ENCODE results near the gene ACKR1.

DNA sequence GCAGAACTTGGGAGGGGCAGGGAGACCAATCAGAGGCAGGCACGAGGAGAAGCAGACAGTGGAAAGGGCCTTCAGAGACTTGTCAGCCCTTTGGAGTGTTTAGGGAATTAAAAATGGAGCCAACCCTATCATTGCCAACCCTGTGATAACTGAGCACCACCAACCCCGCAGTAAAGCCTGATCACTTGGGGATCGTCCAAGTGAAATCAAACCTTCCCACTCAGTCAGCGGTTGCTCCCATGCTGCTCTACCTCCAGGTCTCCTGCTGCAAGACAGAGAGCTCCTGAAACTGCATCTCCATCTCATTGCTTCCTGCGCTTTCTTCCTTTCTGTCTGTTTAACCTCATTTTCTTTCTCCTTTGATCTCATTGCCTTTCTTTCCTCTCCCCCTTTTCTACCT is 4.8 kb upstream of the ACKR1 start:
- TF ChIP-seq, protein P1, sequence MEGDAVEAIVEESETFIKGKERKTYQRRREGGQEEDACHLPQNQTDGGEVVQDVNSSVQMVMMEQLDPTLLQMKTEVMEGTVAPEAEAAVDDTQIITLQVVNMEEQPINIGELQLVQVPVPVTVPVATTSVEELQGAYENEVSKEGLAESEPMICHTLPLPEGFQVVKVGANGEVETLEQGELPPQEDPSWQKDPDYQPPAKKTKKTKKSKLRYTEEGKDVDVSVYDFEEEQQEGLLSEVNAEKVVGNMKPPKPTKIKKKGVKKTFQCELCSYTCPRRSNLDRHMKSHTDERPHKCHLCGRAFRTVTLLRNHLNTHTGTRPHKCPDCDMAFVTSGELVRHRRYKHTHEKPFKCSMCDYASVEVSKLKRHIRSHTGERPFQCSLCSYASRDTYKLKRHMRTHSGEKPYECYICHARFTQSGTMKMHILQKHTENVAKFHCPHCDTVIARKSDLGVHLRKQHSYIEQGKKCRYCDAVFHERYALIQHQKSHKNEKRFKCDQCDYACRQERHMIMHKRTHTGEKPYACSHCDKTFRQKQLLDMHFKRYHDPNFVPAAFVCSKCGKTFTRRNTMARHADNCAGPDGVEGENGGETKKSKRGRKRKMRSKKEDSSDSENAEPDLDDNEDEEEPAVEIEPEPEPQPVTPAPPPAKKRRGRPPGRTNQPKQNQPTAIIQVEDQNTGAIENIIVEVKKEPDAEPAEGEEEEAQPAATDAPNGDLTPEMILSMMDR (IDR thresholded peaks at IDR 0.05): no peak
- no peak for TF ChIP-seq POLR2A (IDR thresholded peaks at IDR 0.05)

Measured in adrenal gland (tissue), 5 donors.